ENCODE data around the gene SART3.

DNA sequence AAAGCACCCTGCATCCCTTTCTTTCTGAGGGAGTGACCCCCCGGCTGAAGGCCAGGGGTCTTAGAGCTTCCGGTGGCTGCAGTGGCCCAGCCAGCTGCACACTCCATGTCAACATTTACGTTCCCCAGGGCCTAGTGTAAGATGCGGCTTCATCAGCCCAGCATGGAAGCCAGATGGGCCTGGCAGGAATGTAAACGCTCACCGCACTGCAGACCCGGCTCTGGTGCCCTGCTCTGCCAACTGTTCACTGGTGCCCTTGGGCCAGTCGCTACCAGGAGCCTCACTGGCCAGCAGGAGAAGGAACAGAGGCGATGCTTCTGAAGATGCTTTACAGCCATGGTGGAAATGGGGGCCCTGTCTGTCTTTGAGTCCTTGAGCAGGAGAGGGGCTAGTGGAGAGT, 45.5 kb upstream of the SART3 start:
- TF ChIP-seq, protein P1, sequence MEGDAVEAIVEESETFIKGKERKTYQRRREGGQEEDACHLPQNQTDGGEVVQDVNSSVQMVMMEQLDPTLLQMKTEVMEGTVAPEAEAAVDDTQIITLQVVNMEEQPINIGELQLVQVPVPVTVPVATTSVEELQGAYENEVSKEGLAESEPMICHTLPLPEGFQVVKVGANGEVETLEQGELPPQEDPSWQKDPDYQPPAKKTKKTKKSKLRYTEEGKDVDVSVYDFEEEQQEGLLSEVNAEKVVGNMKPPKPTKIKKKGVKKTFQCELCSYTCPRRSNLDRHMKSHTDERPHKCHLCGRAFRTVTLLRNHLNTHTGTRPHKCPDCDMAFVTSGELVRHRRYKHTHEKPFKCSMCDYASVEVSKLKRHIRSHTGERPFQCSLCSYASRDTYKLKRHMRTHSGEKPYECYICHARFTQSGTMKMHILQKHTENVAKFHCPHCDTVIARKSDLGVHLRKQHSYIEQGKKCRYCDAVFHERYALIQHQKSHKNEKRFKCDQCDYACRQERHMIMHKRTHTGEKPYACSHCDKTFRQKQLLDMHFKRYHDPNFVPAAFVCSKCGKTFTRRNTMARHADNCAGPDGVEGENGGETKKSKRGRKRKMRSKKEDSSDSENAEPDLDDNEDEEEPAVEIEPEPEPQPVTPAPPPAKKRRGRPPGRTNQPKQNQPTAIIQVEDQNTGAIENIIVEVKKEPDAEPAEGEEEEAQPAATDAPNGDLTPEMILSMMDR (optimal IDR thresholded peaks at IDR 0.05 in 1 of 3, IDR thresholded peaks at IDR 0.05 in 1 of 3, conservative IDR thresholded peaks at IDR 0.05 in 1 of 3; ENCODE audit: extremely low read depth in 1 of 3, insufficient read depth in 2 of 3, low read length in 3 of 3): no peak
- no peak for TF ChIP-seq EZH2 (IDR thresholded peaks at IDR 0.05; ENCODE audit: low read length)
